Stimulated activated CD4-positive, alpha-beta T cell treated with anti-CD3 and anti-CD28 coated beads, Interleukin-12 subunit alpha, Interleukin-12 subunit beta, amount 100 ng/mL, for 4 hours (primary cell): Measurements from ENCODE around the gene PEDS1.
"Not testable (repeated sequence)": the region's sequence is repeated elsewhere in the genome, so short reads cannot be mapped to it uniquely, and the experiment has no call there.

Experiments used
- DNase-seq: peaks from one replicate; pipeline ENCODE4 v3.0.0-alpha.2; 2020

The PEDS1 gene

DNA sequence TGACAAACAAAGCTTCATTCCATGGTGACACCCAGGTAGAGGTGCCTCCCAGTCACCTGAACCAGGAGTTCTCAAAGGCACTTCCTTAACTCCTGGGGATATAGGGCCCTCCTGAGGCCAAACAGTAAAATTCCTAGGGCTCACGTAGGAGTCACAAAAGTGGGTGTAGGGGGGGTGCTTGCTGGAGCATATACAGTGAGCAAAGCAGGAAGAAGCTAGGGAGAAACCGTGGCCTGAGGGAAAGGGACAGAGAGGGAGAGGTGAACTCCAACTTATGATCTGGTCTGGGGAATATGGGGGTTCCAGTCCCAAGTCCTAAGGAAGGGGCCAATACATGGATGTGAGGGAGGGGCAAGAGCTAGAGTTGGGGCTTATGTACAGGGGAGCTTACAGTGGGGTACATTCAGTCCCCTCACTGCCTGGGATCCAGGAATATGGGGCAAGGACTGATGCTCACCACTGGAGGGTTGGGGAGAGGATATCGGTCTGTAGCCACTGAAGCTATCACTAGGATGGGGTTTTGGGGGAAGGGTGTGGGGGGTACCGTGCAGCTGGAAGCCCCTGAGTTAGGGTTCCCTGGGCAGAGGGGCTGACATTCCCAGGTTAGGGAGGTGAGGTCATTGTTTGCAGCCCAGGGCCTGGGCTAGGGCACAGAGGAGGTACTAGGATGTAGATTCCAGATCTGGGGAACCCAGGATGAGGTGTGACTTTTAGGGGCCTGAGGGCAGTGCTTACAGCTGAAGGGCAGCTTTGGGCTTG lies 950 bp downstream of the PEDS1 start:
- no peak for DNase-seq

DNA sequence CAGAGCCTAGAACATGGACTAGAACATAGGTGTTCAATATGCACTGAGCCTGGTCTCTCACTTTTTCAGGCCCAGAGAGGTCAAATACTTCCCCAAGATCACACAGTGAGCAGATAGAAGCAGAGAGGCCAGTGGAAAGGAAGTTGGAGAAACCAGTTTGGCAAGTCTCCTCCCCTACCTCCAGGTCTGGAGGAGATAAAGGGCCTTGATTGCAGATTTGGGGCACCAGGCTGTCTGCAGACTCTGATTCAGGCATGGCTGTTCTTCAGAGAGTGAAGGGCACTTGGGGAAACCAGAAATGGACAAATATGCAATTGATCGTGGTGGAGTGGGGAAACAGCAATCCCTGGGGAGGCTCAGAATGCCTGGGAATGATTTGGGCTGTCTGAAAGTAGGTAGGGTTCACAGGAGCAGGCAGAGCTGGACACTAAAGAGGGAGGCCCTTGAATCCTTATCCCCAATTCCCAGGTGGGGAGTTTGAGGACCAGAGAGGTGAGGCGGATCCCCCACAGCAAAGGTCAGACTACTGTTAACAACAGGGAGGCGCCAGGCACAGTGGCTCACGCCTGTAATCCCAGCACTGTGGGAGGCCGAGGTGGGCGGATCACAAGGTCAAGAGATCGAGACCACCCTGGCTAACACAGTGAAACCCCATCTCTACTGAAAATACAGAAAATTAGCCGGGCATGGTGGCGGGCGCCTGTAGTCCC lies 2.3 kb downstream of the PEDS1 start:
- DNase-seq, result no peak

DNA sequence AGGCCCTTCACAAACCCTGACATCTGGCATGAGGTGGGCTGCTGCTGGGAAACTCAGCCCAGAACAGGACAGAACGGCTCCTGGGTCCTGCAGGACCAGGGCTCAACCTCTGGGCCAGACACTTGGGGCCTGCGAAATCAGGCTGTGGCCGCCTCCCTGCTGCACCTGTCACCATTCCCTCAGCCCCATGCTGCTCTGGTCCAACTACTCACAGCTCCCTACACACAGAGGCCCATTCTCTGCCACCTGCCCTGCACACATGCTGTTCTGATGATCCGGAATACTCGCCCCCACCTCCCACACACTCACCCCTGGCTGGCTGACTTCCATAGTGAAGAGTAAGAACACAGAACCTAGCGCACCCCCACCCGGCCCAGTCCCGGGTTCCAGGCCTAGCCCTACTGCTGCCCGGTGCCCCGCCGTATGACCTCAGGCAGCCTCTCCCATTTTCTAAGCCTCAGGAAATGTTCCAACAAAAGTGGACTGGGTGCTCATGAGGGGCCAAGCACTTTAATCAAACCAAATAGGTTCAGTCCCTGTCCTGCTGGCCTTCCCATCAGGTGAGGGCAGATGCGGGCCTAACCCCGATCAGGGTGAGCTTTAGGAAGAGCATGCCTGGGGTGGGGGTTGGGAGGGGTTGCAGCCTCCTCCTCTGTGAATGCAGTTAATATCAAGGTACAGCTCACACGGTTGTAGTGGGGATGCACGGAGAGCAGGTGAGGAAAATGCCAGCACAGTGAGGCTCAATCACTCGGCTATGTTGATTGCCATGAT lies 3.9 kb downstream of the PEDS1 start:
- no peak for DNase-seq

DNA sequence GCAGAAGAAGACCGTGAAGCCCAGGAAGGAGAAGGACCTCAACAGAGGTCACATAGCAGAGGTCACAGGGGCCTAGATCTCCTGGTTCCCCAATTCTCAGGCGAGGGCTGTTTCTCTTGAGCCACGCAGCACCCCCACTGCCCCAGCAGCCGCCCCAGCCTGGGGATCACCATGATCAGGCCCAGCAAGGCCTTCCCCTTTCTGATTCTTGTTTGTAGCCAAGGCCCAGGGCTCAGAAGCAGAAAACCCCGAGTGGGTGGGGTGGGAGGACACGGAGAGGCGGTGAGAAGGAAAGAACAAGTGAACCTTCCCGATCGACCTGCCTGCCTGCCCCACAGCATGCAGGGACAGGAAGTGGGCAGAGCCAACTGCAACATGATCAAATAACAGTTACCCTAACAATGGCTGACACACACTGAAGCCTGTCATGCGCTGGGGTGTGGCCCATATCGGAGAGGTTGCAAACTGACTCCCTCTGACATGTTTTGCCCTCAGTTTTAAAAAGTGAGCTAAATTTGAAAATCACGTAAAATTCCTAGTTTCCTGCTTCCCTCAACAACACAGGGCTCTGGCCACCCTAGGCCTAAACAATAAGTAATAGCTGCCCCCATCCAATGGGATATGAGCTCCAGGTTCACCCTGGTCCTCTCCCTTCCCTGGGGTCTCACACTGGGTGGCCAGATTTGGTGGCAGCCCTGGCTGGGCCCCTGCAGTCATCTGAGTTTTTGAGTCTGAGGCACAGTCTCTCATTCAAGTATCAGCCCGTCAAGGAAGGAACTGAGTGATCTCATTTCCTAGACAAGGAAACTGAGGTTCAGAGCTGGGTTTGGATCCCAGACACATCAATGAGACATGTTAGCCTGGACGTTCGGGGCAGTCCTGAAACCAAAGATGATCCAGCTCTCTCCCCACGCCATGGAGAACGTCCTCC lies 6.5 kb downstream of the PEDS1 start:
- DNase-seq, result peak; percentile 66

DNA sequence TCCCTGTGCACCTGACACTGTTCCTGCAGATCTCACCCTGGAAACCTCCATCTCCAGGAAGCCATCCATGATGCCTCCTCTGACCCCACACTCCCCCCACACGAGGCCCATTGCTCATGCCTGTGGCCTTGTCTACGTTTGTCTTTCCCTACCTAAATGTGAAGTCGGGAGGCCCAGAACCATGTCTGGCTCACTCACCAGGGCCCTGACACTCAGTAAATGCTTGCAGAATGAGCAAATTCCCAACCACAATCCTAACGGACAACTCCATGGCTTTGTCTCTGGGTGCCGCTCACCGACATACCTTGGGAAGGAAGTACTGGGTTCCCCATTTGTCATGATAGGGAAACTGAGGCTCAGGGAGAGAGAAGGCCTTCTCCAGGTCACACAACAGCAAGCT lies 7.3 kb downstream of the PEDS1 start:
- no peak for DNase-seq

DNA sequence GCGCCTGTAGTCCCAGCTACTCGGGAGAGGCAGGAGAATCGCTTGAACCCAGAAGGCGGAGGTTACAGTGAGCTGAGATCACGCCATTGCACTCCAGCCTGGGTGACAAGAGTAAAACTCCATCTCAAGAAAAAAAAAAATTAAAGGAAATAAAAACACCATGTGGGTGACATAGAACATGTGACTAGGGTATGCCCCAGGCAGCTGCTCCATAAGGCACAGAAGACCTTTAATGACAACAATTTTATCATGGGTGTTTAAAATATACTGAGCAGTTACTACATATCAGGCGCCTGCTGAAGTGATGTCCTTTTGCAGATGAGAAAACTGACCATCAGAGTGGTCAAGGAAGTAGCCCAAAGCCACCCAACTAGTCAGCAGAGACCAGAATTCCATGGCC lies 8.0 kb downstream of the PEDS1 start:
- DNase-seq, result no peak

DNA sequence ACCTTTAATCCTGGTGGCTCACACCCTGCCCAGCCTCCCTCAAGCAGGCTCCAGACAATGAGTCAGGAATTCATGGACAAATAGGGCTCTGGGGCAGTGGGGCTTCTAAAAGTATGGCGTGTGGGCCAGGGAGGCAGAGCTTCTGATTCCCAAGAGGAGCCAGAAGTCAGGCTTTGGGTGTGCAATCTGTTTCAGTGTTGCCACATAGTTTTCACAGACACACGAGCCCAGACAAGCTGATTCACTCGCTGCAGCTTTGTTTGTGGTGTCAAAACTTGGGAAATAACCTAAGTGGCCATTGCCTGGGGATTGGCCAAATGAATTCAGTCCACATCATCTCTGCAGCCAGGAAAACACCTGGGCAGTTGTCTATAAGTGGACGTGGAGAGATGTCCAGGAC lies 9.2 kb downstream of the PEDS1 start:
- DNase-seq, result no peak

DNA sequence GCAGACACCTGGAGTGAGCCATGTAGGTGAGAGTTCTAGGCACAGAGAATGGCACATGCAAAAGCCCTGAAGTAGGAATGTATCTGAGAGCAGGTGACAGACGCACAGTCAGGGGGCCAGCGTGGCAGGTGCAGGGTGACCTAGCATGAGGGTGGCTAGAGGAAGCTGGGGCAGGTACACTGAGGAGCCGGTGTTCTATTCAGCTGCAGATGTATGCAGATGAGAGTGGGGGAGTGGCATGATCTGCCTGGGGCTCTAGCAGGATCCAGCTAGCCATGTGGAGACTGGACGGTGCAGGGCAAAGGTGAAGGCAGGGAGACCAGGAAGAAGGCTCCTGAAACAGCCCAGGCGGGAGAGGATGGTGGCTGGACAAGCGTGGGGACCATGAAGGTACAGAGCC lies 10.7 kb downstream of the PEDS1 start:
- DNase-seq, result no peak

DNA sequence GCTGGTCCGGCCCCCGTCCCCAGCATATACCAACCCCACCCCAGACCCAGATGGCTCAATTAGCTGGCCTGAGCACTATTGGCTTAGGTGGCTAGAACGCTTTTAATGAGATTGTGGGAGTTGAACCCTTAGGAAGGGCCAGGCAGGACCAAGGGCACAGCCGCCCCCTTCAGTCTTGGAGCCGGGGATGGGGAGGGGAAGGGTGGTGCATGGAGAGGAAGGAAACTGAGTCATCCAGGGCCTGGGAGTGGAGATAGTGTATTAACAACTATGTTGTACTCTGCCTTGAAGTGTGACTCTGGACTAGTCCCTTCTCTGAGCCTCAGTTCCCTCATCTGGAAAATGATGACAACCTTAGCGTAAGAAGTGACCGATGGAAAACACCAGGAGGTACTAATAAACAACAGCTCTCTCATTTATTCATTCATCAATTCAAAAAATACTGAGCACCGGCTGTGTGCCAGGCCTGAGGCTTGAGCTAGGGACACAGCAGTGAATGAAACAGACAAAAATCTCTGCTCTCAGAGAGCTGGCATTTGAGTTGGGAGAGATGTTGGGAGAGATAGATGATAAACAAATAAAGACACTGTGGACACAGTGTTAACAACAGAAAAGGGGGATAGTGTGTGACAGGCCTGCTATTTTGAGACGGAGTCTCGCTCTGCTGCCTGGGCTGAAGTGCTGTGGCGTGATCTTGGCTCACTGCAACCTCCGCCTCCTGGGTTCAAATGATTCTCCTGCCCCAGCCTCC lies 11.5 kb downstream of the PEDS1 start:
- no peak for DNase-seq

DNA sequence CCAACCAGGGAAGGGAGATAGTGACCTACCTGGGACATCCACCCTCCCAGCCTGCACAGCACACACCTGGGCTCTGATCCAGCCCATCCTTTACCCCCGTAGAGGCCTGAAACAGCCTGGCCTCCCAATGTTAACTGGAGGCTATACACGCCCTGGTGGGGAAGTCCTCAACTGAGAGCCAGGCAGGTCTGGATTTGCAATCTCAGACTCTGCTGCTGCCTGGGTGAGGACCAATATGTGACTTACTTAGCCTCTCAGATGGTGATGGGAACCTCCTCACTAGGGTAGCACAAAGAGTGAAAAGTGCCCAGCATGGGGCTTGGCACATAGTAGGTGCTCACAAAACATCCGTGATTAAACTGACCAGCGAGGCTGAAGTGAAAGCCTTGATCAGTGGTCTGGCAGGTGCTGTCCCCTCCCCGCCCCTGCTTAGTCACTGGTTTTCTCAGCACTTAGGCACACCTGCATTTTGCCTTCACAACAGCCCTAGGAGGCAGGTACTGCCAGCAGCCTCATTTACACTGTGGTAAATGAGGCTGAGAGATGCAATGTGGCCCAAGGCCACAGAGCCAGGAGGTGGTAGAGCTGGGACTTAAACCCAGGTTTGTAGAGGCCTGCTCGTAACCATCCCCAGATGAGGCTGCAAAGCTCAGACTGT lies 12.4 kb downstream of the PEDS1 start:
- DNase-seq, result no peak

DNA sequence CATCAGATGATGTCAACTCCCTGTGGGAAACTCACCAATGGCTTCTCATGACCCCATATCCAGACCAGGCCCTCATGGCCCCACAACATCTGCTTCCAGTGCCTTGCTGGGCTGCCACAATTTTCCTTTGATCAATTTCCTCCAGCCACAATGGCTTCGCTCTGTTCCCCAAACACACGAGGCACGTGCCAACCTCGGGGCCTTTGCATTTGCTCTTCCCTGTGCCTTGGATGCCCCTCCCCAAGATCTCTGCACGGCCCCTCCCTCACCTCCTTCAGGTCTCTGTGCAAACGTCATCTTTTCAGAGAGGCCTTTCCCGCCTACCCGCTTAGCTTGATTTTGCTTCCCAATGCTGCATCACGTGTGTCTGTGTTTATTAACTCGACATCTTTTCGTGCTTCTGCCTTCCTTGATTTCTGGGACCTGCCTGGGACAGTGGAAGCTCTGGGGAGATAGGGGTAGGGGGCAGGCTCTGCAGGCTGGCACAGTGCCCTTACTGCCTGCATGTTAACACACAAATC lies 13.1 kb downstream of the PEDS1 start:
- no peak for DNase-seq

DNA sequence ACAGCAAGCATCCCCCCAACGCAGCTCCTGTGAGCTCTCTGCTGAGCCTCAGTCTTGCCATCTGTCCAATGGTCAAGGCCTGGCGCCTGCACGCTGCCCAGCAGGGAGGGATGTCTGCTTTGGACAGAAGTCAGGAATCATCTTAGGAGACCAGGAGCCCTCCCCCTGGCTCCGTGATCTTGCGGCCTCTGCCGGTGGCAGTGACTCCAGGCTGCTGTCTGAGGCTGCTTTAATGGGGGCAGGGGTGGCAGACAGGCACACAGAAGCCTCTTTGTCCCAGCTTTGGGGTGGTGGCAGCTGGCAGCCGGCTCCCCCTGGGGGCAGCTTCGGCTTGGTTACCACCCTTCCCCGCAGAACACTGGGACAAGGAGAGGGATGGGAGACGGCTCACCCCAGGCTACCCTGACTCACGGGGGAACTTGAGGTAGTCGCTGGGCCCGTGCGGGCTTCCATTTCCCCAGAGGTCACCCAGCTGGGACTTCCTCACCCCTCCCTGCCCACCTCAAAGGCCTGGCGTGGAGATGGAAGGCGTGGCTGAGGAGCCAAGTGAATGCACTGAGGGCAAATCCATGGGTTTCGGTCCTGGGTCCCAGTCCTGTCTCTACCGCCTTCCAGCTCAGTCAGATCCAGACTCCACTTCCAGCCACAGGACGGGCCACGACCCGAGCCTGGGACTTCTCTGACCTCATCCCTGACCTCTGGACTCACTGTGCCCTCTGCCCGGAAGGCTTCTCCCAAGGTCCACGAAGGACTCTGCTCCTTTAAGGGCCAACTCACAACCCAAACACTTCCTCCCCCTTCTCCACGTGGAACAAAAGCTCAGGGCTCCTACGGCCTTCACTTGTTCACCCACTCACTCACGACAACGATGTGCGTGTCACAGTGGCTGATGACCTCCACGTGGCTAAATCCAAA lies 14.8 kb downstream of the PEDS1 start:
- DNase-seq, result no peak

DNA sequence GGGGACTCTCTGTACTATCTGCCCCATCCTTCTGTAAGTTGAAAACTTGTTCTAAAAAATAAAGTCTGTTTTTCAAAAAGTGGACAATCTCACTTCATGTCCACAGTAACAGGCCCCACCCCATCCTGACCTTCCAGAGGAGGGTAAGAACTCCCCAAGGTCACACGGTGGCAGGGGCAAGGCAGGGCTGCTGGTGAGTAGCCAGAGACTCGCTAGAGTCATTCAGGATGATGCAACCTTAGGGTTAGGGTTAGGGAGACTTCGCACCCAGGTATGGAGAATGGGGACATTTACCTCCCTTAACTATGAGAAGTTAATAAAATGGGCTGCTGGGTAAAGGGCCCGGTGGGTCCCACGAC lies 15.4 kb downstream of the PEDS1 start:
- no peak for DNase-seq

DNA sequence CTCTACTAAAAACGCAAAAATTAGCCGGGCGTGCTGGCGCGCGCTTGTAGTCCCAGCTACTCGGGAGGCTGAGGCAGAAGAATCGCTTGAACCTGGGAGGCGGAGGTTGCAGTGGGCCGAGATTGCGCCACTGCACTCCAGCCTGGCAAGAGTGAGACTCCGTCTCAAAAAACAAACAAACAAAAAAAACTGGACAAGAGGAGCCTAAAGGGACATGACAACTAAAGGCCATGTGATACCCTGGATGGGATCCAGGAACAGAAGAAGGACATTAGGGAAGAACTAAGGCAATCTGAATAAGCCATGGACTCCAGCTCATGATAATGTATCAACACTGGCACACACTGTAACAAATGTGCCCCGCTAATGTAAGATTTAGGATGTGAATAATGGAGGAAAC lies 15.8 kb downstream of the PEDS1 start:
- not testable (repeated sequence) for DNase-seq

DNA sequence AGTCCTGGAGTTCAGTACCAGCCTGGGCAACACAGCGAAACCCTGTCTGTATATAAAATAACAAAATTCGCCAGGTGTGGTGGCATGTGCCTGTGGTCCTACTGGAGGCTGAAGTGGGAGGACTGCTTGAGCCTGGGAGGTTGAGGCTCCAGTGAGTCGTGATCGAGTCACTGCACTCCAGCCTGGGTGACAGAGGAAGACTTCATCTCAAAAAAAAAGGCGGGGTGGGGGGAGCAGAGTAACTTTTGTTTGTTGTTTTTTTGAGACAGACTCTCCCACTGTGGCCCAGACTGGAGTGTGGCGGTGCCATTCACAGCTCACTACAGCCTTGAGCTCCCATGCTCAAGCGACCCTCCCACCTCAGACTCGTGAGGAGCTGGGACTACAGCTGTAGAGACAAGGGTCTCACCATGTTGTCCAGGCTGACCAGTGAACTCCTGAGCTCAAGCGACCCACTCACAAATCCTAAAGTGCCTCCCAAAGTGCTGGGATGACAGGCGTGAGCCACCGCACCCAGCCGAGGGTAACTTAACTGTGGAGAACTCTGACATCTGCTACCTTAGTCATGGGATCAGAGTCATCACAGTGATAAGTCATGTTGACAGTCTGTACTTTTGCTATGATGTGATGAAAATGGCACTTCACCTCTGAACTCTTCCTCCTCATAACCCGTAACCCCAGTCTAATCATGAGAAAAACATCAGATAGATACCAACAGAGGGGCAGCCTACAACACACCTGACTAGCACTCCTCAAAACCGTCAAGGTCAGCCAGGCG lies 16.5 kb downstream of the PEDS1 start:
- no peak for DNase-seq

DNA sequence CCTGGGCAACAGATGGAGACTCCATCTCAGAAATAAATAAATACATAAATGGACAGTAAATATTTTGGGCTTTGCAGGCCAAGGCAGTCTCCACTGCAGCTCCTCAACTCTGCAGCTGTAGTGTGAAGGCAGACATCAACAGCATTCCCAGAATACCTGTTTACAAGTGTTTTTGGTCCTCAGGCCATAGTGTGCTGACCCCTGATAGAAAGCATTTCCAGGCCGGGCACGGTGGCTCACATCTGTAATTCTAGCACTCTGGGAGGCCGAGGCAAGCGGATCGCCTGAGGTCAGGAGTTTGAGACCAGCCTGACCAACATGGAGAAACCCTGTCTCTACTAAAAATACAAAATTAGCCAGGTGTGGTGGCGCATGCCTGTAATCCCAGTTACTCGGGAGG lies 18.4 kb downstream of the PEDS1 start:
- not testable (repeated sequence) for DNase-seq

DNA sequence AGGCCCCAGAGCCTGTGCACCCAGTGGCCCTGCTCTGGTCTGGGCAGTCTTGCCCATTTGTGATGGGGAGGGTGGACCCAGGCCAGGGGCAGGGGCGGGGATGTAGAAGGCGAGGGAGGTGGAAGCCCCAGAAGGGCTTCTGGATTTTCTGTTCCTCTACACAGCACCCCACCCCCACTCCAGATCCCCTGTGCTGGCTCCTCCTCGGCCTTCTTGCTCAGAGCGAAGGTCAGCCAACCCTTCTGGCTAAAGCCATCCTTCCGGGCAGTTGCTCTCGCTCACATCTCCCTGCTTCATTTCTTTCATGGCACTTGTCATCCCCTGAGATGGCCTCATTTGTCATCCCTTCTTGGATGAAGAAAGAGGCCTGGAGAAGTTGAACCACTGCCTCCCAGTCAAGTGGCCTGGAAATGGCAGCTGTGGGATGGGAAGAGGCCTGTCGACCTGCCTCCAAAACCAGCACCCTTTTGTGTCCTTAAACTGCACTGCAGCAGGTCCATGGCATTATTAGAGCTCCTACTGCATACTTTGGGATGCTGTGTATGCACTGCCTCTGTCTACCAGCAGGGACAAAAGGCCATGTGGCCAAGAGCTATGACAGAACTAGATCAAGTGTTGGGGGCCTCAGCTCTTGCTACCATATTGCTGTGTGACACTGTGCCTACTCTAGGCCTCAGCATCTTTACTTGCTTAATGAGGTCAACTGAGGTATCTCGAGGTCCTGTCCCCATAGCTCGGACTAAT lies 19.9 kb downstream of the PEDS1 start:
- DNase-seq, result no peak

DNA sequence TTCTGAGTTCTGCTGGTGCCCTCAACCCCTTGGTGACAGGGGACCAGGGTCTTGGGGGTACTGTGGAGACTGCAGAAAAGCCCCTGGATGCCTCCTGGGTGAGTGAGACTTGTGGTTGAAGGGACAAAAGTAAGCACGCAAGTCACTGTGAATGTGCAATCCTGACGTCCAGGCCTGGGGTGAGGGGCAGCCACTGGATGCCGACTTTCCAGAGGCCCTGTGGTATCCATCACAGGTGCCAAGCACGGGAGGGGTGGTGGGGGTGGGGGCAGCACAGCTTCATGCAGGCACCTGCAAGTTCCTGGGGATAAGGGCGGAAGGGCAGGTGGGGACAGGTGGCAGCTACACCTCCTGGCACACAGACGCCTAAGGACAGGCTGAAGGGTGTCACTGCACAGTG lies 20.5 kb downstream of the PEDS1 start:
- DNase-seq, result no peak

DNA sequence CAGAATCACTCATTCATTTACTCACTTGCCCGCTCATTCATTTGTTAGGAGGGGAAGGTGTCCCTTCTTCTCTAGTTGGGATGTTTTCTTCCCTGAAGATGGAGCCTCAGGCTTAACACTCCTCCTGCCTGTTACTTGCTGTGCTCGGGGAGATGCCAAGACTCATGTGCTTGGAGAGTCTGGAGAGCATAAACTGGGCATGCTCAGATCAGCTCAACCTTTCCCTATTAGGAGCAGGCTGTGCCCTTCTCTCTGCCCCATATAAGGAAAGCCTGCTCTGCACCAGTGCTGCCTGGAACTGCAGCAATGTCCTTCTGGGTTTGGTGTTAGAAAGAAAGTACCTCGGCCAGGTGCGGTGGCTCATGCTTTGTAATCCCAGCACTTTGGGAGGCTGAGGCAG lies 22.5 kb downstream of the PEDS1 start:
- DNase-seq, result no peak
